NCI-H1417 (cell line): Measurements from ENCODE around the gene RGS13.
A peak's percentile ranks its signal among the peaks of the same experiment; 100 is the strongest.

Experiments used
- DNase-seq, 3 experiments: peaks; one replicate each; lab custom pipeline; 2025; lab: John Stamatoyannopoulos, UW

Gene RGS13

GRCh38 chr1:192635939-192636338 lies at the start of gene RGS13:
Gene RGS13 (plus strand): TSS chr1:192636147. CDS start chr1:192644335, 8,188 bp downstream.
- DNase-seq, result no peak

- DNase-seq, result no peak
Measured at GRCh38 chr1:192587386-192588266, 48.3 kb upstream of the RGS13 start.

- DNase-seq, result no peak
Measured at GRCh38 chr1:192588546-192588945, 47.4 kb upstream of the RGS13 start.

GRCh38 chr1:192589813-192590212 lies 46.1 kb upstream of the RGS13 start:
- no peak for DNase-seq

GRCh38 chr1:192592517-192592916 lies 43.4 kb upstream of the RGS13 start:
- DNase-seq, result no peak

- DNase-seq, result peak in 1 of 3 experiments; percentile 26
Measured at GRCh38 chr1:192592981-192593708, 42.8 kb upstream of the RGS13 start.

- DNase-seq, result no peak
Measured at GRCh38 chr1:192595299-192595698, 40.6 kb upstream of the RGS13 start.

- no peak for DNase-seq
Measured at GRCh38 chr1:192598589-192598988, 37.4 kb upstream of the RGS13 start.

GRCh38 chr1:192600275-192600674 lies 35.7 kb upstream of the RGS13 start:
- no peak for DNase-seq

GRCh38 chr1:192601143-192601542 lies 34.8 kb upstream of the RGS13 start:
- DNase-seq, result no peak

GRCh38 chr1:192601567-192601966 lies 34.4 kb upstream of the RGS13 start:
- DNase-seq, result no peak

- no peak for DNase-seq
Measured at GRCh38 chr1:192602757-192603156, 33.2 kb upstream of the RGS13 start.

- no peak for DNase-seq
Measured at GRCh38 chr1:192603218-192603787, 32.6 kb upstream of the RGS13 start.

- DNase-seq, result no peak
Measured at GRCh38 chr1:192604979-192605620, 30.8 kb upstream of the RGS13 start.

- no peak for DNase-seq
Measured at GRCh38 chr1:192608671-192609070, 27.3 kb upstream of the RGS13 start.

GRCh38 chr1:192609110-192610079 lies 26.6 kb upstream of the RGS13 start:
- DNase-seq, result no peak

- peak in 1 of 3 experiments; percentile 63 for DNase-seq
Measured at GRCh38 chr1:192610112-192610889, 25.6 kb upstream of the RGS13 start.

GRCh38 chr1:192615055-192615454 lies 20.9 kb upstream of the RGS13 start:
- no peak for DNase-seq

GRCh38 chr1:192620071-192620635 lies 15.8 kb upstream of the RGS13 start:
- DNase-seq, result peak in 1 of 3 experiments; percentile 43
